Ishikawa (cell line): ENCODE measurements around the gene SLC38A11.

Experiments
- CEBPB ChIP-seq: IDR thresholded peaks from 2 replicates; pipeline ENCODE4 v1.6.1; 2012
- CREB1 ChIP-seq: IDR thresholded peaks from 2 replicates; pipeline ENCODE4 v1.6.1; 2012; ENCODE audit warnings: low read depth
- EGR1 ChIP-seq: IDR thresholded peaks from 2 replicates; pipeline ENCODE4 v1.6.1; 2012
- EP300 ChIP-seq: IDR thresholded peaks from 2 replicates; pipeline ENCODE4 v1.6.1; 2012; ENCODE audit warnings: borderline replicate concordance
- FOXM1 ChIP-seq: IDR thresholded peaks from 2 replicates; pipeline ENCODE4 v1.6.1; 2012; ENCODE audit warnings: low read depth, borderline replicate concordance
- MAX ChIP-seq: IDR thresholded peaks from 2 replicates; pipeline ENCODE4 v1.6.1; 2012
- NFIC ChIP-seq: IDR thresholded peaks from 2 replicates; pipeline ENCODE4 v1.6.1; 2012
- RAD21 ChIP-seq: IDR thresholded peaks from 2 replicates; pipeline ENCODE4 v1.6.1; 2012; ENCODE audit warnings: low read depth
- TAF1 ChIP-seq: IDR thresholded peaks from 2 replicates; pipeline ENCODE4 v1.6.1; 2012; ENCODE audit warnings: low read depth, mild to moderate bottlenecking
- TCF12 ChIP-seq: IDR thresholded peaks from 2 replicates; pipeline ENCODE4 v1.6.1; 2012; ENCODE audit warnings: low read depth
- TEAD4 ChIP-seq: IDR thresholded peaks from 2 replicates; pipeline ENCODE4 v1.6.1; 2012
- YY1 ChIP-seq: IDR thresholded peaks from 2 replicates; pipeline ENCODE4 v1.6.1; 2012; ENCODE audit warnings: low read depth
- ZBTB7A ChIP-seq: IDR thresholded peaks from 2 replicates; pipeline ENCODE4 v1.6.1; 2012; ENCODE audit warnings: low read depth
- TF ChIP-seq, protein P1 (sequence below): IDR thresholded peaks from 2 replicates; pipeline ENCODE4 v1.6.1; 2012; ENCODE audit warnings: low read depth, mild to moderate bottlenecking
- TF ChIP-seq, protein P2 (sequence below): IDR thresholded peaks from 2 replicates; pipeline ENCODE4 v1.6.1; 2012

SLC38A11 gene

GRCh38 chr2:164967781-164968228, 12.5 kb upstream of the SLC38A11 start:
- TF ChIP-seq TCF12 (no peak), YY1 (no peak), NFIC (peak; percentile 74), EGR1 (no peak)

DNA sequence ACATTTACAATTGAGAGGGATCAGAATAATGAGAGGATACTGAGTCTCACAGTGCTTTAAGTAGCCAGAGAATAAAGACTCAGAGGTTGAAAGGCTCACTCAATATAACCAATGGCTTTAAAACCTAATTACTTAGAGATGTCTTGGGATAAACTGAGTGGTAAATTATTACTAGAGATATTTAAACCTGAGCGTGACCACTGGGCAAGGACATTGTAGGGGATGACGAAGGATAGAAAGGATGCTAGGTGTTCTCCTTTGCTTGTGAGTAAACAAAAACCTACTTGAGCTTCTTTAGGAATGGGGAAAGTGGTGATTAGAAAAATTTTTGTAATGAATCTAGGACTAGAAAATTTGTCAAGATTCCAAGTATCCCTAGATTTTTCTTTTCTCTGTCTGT, 12.0 kb upstream of the SLC38A11 start:
- no peak for TF ChIP-seq TEAD4
- TF ChIP-seq MAX, result no peak
- no peak for TF ChIP-seq YY1
- TF ChIP-seq CEBPB, result no peak
- TF ChIP-seq, protein P1, sequence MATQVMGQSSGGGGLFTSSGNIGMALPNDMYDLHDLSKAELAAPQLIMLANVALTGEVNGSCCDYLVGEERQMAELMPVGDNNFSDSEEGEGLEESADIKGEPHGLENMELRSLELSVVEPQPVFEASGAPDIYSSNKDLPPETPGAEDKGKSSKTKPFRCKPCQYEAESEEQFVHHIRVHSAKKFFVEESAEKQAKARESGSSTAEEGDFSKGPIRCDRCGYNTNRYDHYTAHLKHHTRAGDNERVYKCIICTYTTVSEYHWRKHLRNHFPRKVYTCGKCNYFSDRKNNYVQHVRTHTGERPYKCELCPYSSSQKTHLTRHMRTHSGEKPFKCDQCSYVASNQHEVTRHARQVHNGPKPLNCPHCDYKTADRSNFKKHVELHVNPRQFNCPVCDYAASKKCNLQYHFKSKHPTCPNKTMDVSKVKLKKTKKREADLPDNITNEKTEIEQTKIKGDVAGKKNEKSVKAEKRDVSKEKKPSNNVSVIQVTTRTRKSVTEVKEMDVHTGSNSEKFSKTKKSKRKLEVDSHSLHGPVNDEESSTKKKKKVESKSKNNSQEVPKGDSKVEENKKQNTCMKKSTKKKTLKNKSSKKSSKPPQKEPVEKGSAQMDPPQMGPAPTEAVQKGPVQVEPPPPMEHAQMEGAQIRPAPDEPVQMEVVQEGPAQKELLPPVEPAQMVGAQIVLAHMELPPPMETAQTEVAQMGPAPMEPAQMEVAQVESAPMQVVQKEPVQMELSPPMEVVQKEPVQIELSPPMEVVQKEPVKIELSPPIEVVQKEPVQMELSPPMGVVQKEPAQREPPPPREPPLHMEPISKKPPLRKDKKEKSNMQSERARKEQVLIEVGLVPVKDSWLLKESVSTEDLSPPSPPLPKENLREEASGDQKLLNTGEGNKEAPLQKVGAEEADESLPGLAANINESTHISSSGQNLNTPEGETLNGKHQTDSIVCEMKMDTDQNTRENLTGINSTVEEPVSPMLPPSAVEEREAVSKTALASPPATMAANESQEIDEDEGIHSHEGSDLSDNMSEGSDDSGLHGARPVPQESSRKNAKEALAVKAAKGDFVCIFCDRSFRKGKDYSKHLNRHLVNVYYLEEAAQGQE, result no peak
- no peak for TF ChIP-seq RAD21
- TF ChIP-seq ZBTB7A, result no peak
- TF ChIP-seq NFIC, result no peak
- no peak for TF ChIP-seq EGR1
- TF ChIP-seq, protein P2, sequence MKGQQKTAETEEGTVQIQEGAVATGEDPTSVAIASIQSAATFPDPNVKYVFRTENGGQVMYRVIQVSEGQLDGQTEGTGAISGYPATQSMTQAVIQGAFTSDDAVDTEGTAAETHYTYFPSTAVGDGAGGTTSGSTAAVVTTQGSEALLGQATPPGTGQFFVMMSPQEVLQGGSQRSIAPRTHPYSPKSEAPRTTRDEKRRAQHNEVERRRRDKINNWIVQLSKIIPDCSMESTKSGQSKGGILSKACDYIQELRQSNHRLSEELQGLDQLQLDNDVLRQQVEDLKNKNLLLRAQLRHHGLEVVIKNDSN, result no peak
- no peak for TF ChIP-seq CREB1
- TF ChIP-seq TAF1, result no peak

GRCh38 chr2:164964700-164965099, 9.4 kb upstream of the SLC38A11 start:
- TF ChIP-seq TEAD4 (no peak), YY1 (no peak), RAD21 (no peak), FOXM1 (no peak), TAF1 (no peak), CREB1 (no peak), EP300 (no peak), NFIC (no peak), CEBPB (no peak), MAX (no peak)
- TF ChIP-seq, protein P2, result no peak

DNA sequence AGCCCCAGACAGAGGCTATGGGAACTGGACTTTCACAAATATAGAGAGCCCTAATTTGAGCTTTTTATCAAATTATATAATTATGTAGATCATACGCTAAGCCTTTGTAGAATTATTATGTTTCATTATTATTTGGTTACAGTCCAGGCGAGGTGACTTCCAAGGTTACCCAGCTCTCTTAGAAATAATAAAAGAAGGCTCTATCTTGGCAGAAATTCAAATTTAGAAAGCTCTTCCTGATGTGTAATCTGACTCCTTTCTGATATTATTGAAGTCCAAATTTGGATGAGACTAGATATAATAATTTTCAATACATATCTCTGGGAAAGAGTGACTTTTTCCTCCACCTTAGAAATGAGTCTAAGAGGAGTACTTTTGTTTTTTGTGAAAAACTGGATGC, 4.8 kb upstream of the SLC38A11 start:
- TF ChIP-seq ZBTB7A, result no peak

GRCh38 chr2:164954186-164954585, 1.1 kb downstream of the SLC38A11 start:
- TF ChIP-seq NFIC (no peak), EP300 (no peak), YY1 (no peak), TAF1 (no peak), CEBPB (no peak)

- no peak for TF ChIP-seq CREB1
- TF ChIP-seq NFIC, result no peak
- TF ChIP-seq, protein P1, result no peak
- no peak for TF ChIP-seq TAF1
- no peak for TF ChIP-seq FOXM1
- TF ChIP-seq EP300, result no peak
- TF ChIP-seq TCF12, result no peak
- no peak for TF ChIP-seq ZBTB7A
- TF ChIP-seq CEBPB, result no peak
- TF ChIP-seq YY1, result no peak
- TF ChIP-seq EGR1, result no peak
- no peak for TF ChIP-seq RAD21
- TF ChIP-seq, protein P2, result no peak
- no peak for TF ChIP-seq TEAD4
- no peak for TF ChIP-seq MAX
Observed at GRCh38 chr2:164953279-164953678, 2.0 kb downstream of the SLC38A11 start.
